Measurements from ENCODE around the gene TDRD9. TPM values are rescaled to one million over a fixed set of nuclear protein-coding genes. Genes with fewer than 3 reads are reported as not detected.
A peak's percentile ranks its signal among the peaks of the same experiment; 100 is the strongest.

Gene TDRD9
- total and polyA plus RNA-seq, 2 of the 4 experiments (the other 2 are of a cell fraction) = 0.07 to 0.18 TPM

- no peak overlapping the region for H4K5ac ChIP-seq (ENCODE audit: low read depth, low read length)
- no peak overlapping the region for H2BK120ac ChIP-seq (ENCODE audit: low read depth, low read length)
- H3K56ac ChIP-seq (ENCODE audit: extremely low read depth, insufficient read depth, low read length) = no peak overlapping the region
- no CpG with 5 or more reads among the region's 6 CpGs for WGBS, 2 experiments (ENCODE audit: extremely low coverage in 2 of 2, insufficient read length in 1 of 2)
- H2AFZ ChIP-seq (replicated peaks; ENCODE audit: low read length, poor library complexity) = peak overlapping the region; percentile 39
- H3K4ac ChIP-seq (ENCODE audit: low read depth, low read length) = no peak overlapping the region
- H3K27ac ChIP-seq (ENCODE audit: insufficient read depth, low read length) = no peak overlapping the region
- TF ChIP-seq CEBPB (IDR thresholded peaks at IDR 0.05; ENCODE audit: low read depth, low read length) (no peak), ELK1 (IDR thresholded peaks at IDR 0.05; ENCODE audit: borderline replicate concordance, low read depth, low read length) (no peak), CTCF (conservative IDR thresholded peaks at IDR 0.05; ENCODE audit: low read depth, low read length) (no peak), RFX5 (IDR thresholded peaks at IDR 0.05; ENCODE audit: low read depth, low read length) (no peak), POLR2A (IDR thresholded peaks at IDR 0.05; ENCODE audit: low read depth, low read length) (no peak), CHD1 (IDR thresholded peaks at IDR 0.05; ENCODE audit: low read depth, low read length) (no peak), MAFK (IDR thresholded peaks at IDR 0.05; ENCODE audit: low read depth, low read length) (no peak), RAD21 (IDR thresholded peaks at IDR 0.05; ENCODE audit: low read length) (no peak), MXI1 (IDR thresholded peaks at IDR 0.05; ENCODE audit: borderline replicate concordance, low read depth, low read length) (no peak), SMC3 (IDR thresholded peaks at IDR 0.05; ENCODE audit: low read depth, low read length) (no peak), USF2 (IDR thresholded peaks at IDR 0.05; ENCODE audit: low read depth, low read length) (no peak), RCOR1 (IDR thresholded peaks at IDR 0.05; ENCODE audit: insufficient replicate concordance, low read length) (no peak), BHLHE40 (IDR thresholded peaks at IDR 0.05; ENCODE audit: low read depth, low read length) (no peak), FOS (IDR thresholded peaks at IDR 0.05; ENCODE audit: low read depth, low read length) (no peak), MAZ (IDR thresholded peaks at IDR 0.05; ENCODE audit: borderline replicate concordance, low read depth, low read length) (no peak), NFE2L2 (IDR thresholded peaks at IDR 0.05; ENCODE audit: low read depth, low read length) (no peak)
- no peak overlapping the region for H4K91ac ChIP-seq (ENCODE audit: insufficient read depth, low read depth, low read length)
- no peak overlapping the region for H4K8ac ChIP-seq (ENCODE audit: low read depth in 2 of 2, low read length in 2 of 2)
- H3K9me3 ChIP-seq (ENCODE audit: control insufficient read depth, insufficient read depth, low read length) = no peaks in the 10 kb centered on the region
- no peaks in the 10 kb centered on the region for H3K4me1 ChIP-seq (ENCODE audit: control insufficient read depth, insufficient read depth, low read length)
- no peak overlapping the region for H2AK9ac ChIP-seq (replicated peaks; ENCODE audit: low read depth, low read length, poor library complexity)
- H3K23ac ChIP-seq (ENCODE audit: low read depth, low read length) = no peak overlapping the region
- no peaks in the 10 kb centered on the region for H3K36me3 ChIP-seq (ENCODE audit: control insufficient read depth, insufficient read depth, low read length)
- no peak overlapping the region for H2BK5ac ChIP-seq (ENCODE audit: low read depth, low read length, poor library complexity, severe bottlenecking)
- intact Hi-C loops (cut with micrococcal nuclease) (loop anchor here (5.0 kb wide), 1 partner anchor 117 kb away; no protein-coding TSS in a partner anchor), dilution Hi-C loops (cut with HindIII; ENCODE audit: low sequenced_read_pairs, unreplicated experiment) (no loop called here), in situ Hi-C loops (cut with MboI; ENCODE audit: low sequenced_read_pairs) (no loop called here)
- no peak overlapping the region for H3K4me3 ChIP-seq (ENCODE audit: insufficient read depth, low read depth, low read length)
- ChIA-PET CTCF (no interaction called here), POLR2A (ENCODE audit: unreplicated experiment) (no interaction called here)
- H3K9ac ChIP-seq (ENCODE audit: low read depth, low read length) = no peak overlapping the region
- DNase-seq = no peak
- H3K18ac ChIP-seq (ENCODE audit: low read depth, low read length) = no peak overlapping the region
- H2BK20ac ChIP-seq (ENCODE audit: low read depth, low read length) = no peak overlapping the region
- H3K14ac ChIP-seq (replicated peaks; ENCODE audit: low read depth, low read length) = no peak overlapping the region
- H2AK5ac ChIP-seq (ENCODE audit: low read depth, low read length) = no peak overlapping the region
- H3K4me2 ChIP-seq (ENCODE audit: low read depth, low read length) = no peak overlapping the region
- peaks cover 5% of the 10 kb centered on the region; the same call in 1 of the 2 replicates for H3K27me3 ChIP-seq (ENCODE audit: control insufficient read depth, insufficient read depth, low read length)
- BruUV-seq (replicated peaks) = no TSS peak
- peaks cover 5 to 17% of the 10 kb centered on the region in 2 experiments; a peak in 2 of 4 replicates for H3K79me1 ChIP-seq (ENCODE audit: low read depth in 1 of 2, low read length in 2 of 2)
- no peak overlapping the region for H2BK15ac ChIP-seq (ENCODE audit: low read depth, low read length)
- peaks cover 12% of the 10 kb centered on the region; the same call in 1 of the 2 replicates for H4K20me1 ChIP-seq (ENCODE audit: insufficient read depth, low read length)
- no peaks in the 10 kb centered on the region for H3K9me1 ChIP-seq (ENCODE audit: insufficient read depth, low read length)
- no peak for ATAC-seq (ENCODE audit: low read depth)
These were observed 4.4 kb upstream of the TDRD9 start for GRCh38 chr14:103923863-103924262.

Data from IMR-90 (cell line).